Panc1 (cell line): ENCODE measurements around the gene COG2. TPM values are rescaled to one million over a fixed set of nuclear protein-coding genes. Genes with fewer than 3 reads are reported as not detected.

Experiments used
- ATAC-seq: fragments of 200-7000 bp; cut with Tn5 transposase; 2 replicates; pipeline ENCODE4 v1.9.1; 2020; ENCODE audit warnings: mild to moderate bottlenecking, moderate library complexity
- BruUV-seq: library from RNA; stranded (reverse); fragments of 400-500 nt; replicated peaks from 2 replicates; lab custom pipeline; 2021; lab: Mats Ljungman, UMichigan
- CTCF ChIA-PET: fragments of 300-600 bp; sonication (Branson Sonifier 250); formaldehyde crosslinking; loops from one replicate; lab custom pipeline; 2022; ENCODE audit warnings: antibody characterized with exemption; lab: Charles Lee
- POLR2A ChIA-PET: fragments of 300-600 bp; sonication (Branson Sonifier 250); formaldehyde crosslinking; loops from one replicate; lab custom pipeline; 2022; ENCODE audit warnings: antibody characterized with exemption; lab: Charles Lee
- DNase-seq: peaks from one replicate; pipeline ENCODE4 v3.0.0-alpha.2; 2010; ENCODE audit warnings: low read depth, low spot score
- H3K27ac ChIP-seq: 2 replicates; pipeline ENCODE4 v1.5.1; 2011; ENCODE audit warnings: mild to moderate bottlenecking, low read length, inconsistent platforms
- H3K27me3 ChIP-seq: fragments of 200-500 bp; sonication (Bioruptor generic); 2 replicates; pipeline ENCODE4 v1.6.0; 2014; ENCODE audit warnings: low read length, inconsistent platforms; ENCODE audit not compliant: control insufficient read depth, insufficient read depth
- H3K36me3 ChIP-seq: fragments of 200-500 bp; sonication (Bioruptor generic); 2 replicates; pipeline ENCODE4 v1.5.1; 2014; ENCODE audit warnings: inconsistent platforms, mild to moderate bottlenecking, low read length, moderate library complexity; ENCODE audit not compliant: control insufficient read depth, insufficient read depth
- H3K4me1 ChIP-seq: 2 replicates; pipeline ENCODE4 v1.5.1; 2011; ENCODE audit warnings: inconsistent platforms, mild to moderate bottlenecking, low read length, moderate library complexity; ENCODE audit not compliant: control insufficient read depth, insufficient read depth
- H3K4me3 ChIP-seq, 2 experiments: 2 replicates each; pipeline ENCODE4 v1.5.1; 2011 to 2012; ENCODE audit warnings: low read depth in 2 of 2, low read length in 2 of 2, mild to moderate bottlenecking in 2 of 2, inconsistent platforms in 1 of 2, moderate library complexity in 1 of 2
- H3K9me3 ChIP-seq: fragments of 200-500 bp; sonication (Bioruptor generic); 2 replicates; pipeline ENCODE4 v1.5.1; 2014; ENCODE audit warnings: low read depth, mild to moderate bottlenecking, inconsistent platforms, low read length, moderate library complexity; ENCODE audit not compliant: control insufficient read depth, insufficient read depth
- POLR2AphosphoS5 ChIP-seq: IDR thresholded peaks from 2 replicates; pipeline ENCODE4 v1.6.1; 2012; ENCODE audit warnings: mild to moderate bottlenecking, low read depth, low read length, moderate library complexity
- SIN3A ChIP-seq: IDR thresholded peaks from 2 replicates; pipeline ENCODE4 v1.6.1; 2012; ENCODE audit warnings: low read depth, mild to moderate bottlenecking, low read length, moderate library complexity, borderline replicate concordance; ENCODE audit not compliant: insufficient read depth
- TCF7L2 ChIP-seq: IDR thresholded peaks from 2 replicates; pipeline ENCODE4 v1.6.1; 2011; ENCODE audit warnings: mild to moderate bottlenecking, low read depth, low read length, inconsistent platforms
- in situ Hi-C: cut with HindIII; loops from 2 replicates; pipeline ENCODE4 v1.10.0; 2016; ENCODE audit warnings: low sequenced_read_pairs, low pct_unique_long_range_greater_than_20kb
- intact Hi-C: fragments of 100-400 bp; cut with micrococcal nuclease; formaldehyde crosslinking; loops from one replicate; pipeline ENCODE4 v1.10.0; 2022; ENCODE audit not compliant: unreplicated experiment
- total RNA-seq: library from RNA; stranded (reverse); gene quantifications from one replicate; pipeline ENCODE4 v1.2.1, GENCODE V29; 2021; ENCODE audit not compliant: unreplicated experiment
- TF ChIP-seq, protein P1 (sequence below): fragments of 450-650 bp; IDR thresholded peaks from 2 replicates; pipeline ENCODE4 v1.5.1; 2017; ENCODE audit warnings: mild to moderate bottlenecking
- TF ChIP-seq, protein P2 (sequence below), 2 experiments: IDR thresholded peaks; 2 replicates each; pipeline ENCODE4 v1.6.1; 2011 to 2012; ENCODE audit warnings: low read depth in 2 of 2, control low read depth in 1 of 2, low read length in 1 of 2, mild to moderate bottlenecking in 1 of 2, moderate library complexity in 1 of 2; ENCODE audit not compliant: insufficient read depth in 1 of 2

The COG2 gene
- total RNA-seq, 1 experiment from 2014 or later, result 20.5 TPM

DNA sequence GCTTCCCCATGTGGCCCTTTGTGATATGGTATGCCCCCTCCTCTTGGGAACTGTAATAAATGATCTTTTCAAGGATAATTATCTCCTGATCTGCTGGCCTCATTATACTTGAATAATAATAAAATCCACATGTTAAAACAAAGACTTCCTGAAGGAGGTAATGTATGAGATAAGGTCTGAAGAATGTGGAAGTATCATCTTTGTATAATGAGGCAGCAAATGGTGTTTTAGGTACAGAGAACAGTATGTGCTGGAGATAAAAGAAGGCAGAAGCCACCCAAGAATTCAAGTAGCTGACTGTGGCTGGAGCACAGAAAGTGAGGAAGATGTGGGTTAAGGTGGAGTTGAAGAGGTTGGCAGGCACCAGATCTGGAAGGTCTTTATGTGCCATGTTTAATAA is 12.8 kb upstream of the COG2 start:
- TF ChIP-seq SIN3A (no peak), TCF7L2 (no peak), POLR2AphosphoS5 (no peak)
- TF ChIP-seq, protein P1, sequence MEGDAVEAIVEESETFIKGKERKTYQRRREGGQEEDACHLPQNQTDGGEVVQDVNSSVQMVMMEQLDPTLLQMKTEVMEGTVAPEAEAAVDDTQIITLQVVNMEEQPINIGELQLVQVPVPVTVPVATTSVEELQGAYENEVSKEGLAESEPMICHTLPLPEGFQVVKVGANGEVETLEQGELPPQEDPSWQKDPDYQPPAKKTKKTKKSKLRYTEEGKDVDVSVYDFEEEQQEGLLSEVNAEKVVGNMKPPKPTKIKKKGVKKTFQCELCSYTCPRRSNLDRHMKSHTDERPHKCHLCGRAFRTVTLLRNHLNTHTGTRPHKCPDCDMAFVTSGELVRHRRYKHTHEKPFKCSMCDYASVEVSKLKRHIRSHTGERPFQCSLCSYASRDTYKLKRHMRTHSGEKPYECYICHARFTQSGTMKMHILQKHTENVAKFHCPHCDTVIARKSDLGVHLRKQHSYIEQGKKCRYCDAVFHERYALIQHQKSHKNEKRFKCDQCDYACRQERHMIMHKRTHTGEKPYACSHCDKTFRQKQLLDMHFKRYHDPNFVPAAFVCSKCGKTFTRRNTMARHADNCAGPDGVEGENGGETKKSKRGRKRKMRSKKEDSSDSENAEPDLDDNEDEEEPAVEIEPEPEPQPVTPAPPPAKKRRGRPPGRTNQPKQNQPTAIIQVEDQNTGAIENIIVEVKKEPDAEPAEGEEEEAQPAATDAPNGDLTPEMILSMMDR, result no peak
- TF ChIP-seq, protein P2, sequence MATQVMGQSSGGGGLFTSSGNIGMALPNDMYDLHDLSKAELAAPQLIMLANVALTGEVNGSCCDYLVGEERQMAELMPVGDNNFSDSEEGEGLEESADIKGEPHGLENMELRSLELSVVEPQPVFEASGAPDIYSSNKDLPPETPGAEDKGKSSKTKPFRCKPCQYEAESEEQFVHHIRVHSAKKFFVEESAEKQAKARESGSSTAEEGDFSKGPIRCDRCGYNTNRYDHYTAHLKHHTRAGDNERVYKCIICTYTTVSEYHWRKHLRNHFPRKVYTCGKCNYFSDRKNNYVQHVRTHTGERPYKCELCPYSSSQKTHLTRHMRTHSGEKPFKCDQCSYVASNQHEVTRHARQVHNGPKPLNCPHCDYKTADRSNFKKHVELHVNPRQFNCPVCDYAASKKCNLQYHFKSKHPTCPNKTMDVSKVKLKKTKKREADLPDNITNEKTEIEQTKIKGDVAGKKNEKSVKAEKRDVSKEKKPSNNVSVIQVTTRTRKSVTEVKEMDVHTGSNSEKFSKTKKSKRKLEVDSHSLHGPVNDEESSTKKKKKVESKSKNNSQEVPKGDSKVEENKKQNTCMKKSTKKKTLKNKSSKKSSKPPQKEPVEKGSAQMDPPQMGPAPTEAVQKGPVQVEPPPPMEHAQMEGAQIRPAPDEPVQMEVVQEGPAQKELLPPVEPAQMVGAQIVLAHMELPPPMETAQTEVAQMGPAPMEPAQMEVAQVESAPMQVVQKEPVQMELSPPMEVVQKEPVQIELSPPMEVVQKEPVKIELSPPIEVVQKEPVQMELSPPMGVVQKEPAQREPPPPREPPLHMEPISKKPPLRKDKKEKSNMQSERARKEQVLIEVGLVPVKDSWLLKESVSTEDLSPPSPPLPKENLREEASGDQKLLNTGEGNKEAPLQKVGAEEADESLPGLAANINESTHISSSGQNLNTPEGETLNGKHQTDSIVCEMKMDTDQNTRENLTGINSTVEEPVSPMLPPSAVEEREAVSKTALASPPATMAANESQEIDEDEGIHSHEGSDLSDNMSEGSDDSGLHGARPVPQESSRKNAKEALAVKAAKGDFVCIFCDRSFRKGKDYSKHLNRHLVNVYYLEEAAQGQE (IDR thresholded peaks at IDR 0.05; ENCODE audit: insufficient read depth in 1 of 2, low read depth in 2 of 2, low read length in 1 of 2), result no peak
- no peak overlapping the region for H3K27ac ChIP-seq
- DNase-seq, result no peak
- ChIA-PET CTCF (no interaction called here), POLR2A (no interaction called here)
- H3K36me3 ChIP-seq, result no peaks in the 10 kb centered on the region
- H3K27me3 ChIP-seq, result peaks cover 4% of the 10 kb centered on the region
- no peaks in the 10 kb centered on the region for H3K9me3 ChIP-seq
- H3K4me1 ChIP-seq, result no peaks in the 10 kb centered on the region
- intact Hi-C loops (no loop called here), in situ Hi-C loops (no loop called here)
- BruUV-seq, result no TSS peak
- no peak overlapping the region for H3K4me3 ChIP-seq
- ATAC-seq, result no peak

DNA sequence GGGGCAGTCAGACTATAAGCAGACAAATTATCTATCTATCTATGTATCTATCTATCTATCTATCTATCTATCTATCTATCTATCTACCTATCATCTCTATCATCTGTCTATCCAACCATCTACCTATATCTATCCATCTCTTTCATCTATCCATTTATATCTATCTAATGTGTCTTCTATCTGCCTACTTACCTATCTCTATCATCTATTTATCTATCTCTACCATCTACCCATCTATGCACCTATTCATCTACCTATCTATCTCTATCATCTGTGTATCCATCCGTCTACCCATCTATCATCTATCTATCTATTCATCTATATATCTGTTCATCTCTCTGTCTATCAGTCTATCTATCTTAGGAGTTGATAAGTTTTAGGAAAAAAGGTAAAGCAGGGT is 10.8 kb upstream of the COG2 start:
- ChIA-PET CTCF (no interaction called here), POLR2A (no interaction called here)
- H3K27ac ChIP-seq, result no peak overlapping the region
- H3K4me1 ChIP-seq, result no peaks in the 10 kb centered on the region
- in situ Hi-C loops (no loop called here), intact Hi-C loops (loop anchor here (5.0 to 10.0 kb wide), 2 partner anchors 161 to 583 kb away; no protein-coding TSS in a partner anchor)
- peaks cover 4% of the 10 kb centered on the region for H3K27me3 ChIP-seq
- no peak for ATAC-seq
- no TSS peak for BruUV-seq
- no peak for DNase-seq
- H3K9me3 ChIP-seq, result no peaks in the 10 kb centered on the region
- no peak overlapping the region for H3K4me3 ChIP-seq
- TF ChIP-seq SIN3A, result no peak
- no peak for TF ChIP-seq TCF7L2
- TF ChIP-seq POLR2AphosphoS5, result no peak
- TF ChIP-seq, protein P2 (IDR thresholded peaks at IDR 0.05; ENCODE audit: insufficient read depth in 1 of 2, low read depth in 2 of 2, low read length in 1 of 2), result no peak
- TF ChIP-seq, protein P1, result no peak
- no peaks in the 10 kb centered on the region for H3K36me3 ChIP-seq
